Immature natural killer cell (primary cell): ENCODE measurements around the gene GRAMD1B. TPM values are rescaled to one million over a fixed set of nuclear protein-coding genes. Genes with fewer than 3 reads are reported as not detected.
A peak's percentile ranks its signal among the peaks of the same experiment; 100 is the strongest.

ENCODE experiments used
- DNase-seq, 3 donors: peaks; one replicate each; pipeline ENCODE4 v3.0.0; 2022; ENCODE audit warnings: mixed read lengths in 1 of 3
- H3K27ac Mint-ChIP-seq, 6 donors: one replicate each; pipeline ENCODE4 v1.8.0; 2020; ENCODE audit warnings: mixed read lengths in 6 of 6, mild to moderate bottlenecking in 5 of 6, inconsistent platforms in 4 of 6, moderate library complexity in 3 of 6
- H3K27me3 Mint-ChIP-seq, 3 donors: one replicate each; pipeline ENCODE4 v1.8.0; 2020 to 2021; ENCODE audit warnings: low read depth in 3 of 3, mild to moderate bottlenecking in 3 of 3, mixed read lengths in 3 of 3, moderate library complexity in 3 of 3, inconsistent platforms in 1 of 3
- H3K36me3 Mint-ChIP-seq, 3 donors: one replicate each; pipeline ENCODE4 v1.8.0; 2020; ENCODE audit warnings: mixed read lengths in 3 of 3, inconsistent platforms in 2 of 3, mild to moderate bottlenecking in 2 of 3
- H3K4me1 Mint-ChIP-seq, 2 donors: one replicate each; pipeline ENCODE4 v1.8.0; 2020; ENCODE audit warnings: inconsistent platforms in 2 of 2, mild to moderate bottlenecking in 2 of 2, mixed read lengths in 2 of 2, moderate library complexity in 1 of 2
- H3K4me3 Mint-ChIP-seq, 5 donors: one replicate each; pipeline ENCODE4 v1.8.0; 2020; ENCODE audit warnings: mild to moderate bottlenecking in 5 of 5, mixed read lengths in 5 of 5, inconsistent platforms in 3 of 5, moderate library complexity in 3 of 5
- H3K9me3 Mint-ChIP-seq, 6 donors: one replicate each; pipeline ENCODE4 v1.8.0; 2020; ENCODE audit warnings: mild to moderate bottlenecking in 6 of 6, mixed read lengths in 6 of 6, inconsistent platforms in 4 of 6, moderate library complexity in 3 of 6
- polyA plus RNA-seq, 3 donors: library from polyadenylated mRNA; unstranded; fragments of 300-500 nt; fragmentation: Illumina TruSeq; gene quantifications; one replicate each; pipeline ENCODE4 v1.2.3, GENCODE V29; 2021

The GRAMD1B gene
- polyA plus RNA-seq, 3 donors from 2014 or later, result 0.78 to 3.4 (median 1.5) TPM

DNA sequence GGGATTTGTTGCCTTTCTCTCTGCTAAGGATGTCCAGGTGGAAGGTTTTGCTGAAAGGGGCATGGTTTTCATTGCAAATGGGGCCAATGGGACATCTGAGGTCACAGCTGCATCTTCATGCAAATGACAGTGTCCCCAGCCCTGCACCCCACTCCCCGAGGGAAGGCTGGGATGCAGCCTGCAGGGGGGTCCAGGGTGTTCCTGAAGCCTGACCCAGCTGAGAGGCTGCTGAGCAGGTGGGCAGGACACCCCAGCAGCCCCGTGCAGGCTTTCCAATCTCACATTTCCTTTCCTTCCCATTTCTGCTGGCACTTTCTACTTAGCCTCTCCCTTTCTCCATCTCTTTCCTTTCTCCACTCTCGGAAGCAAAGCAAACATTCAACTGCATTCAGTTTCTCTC lies 146.0 kb downstream of the GRAMD1B start:
- H3K4me1 Mint-ChIP-seq, result peaks cover 15 to 19% of the 10 kb centered on the region in 2 donors
- H3K27ac Mint-ChIP-seq, result no peak overlapping the region
- no peak overlapping the region for H3K4me3 Mint-ChIP-seq
- DNase-seq, result no peak
- peaks cover 4 to 11% (median 4%) of the 10 kb centered on the region in 3 donors for H3K27me3 Mint-ChIP-seq
- H3K36me3 Mint-ChIP-seq, result no peaks in the 10 kb centered on the region
- no peaks in the 10 kb centered on the region for H3K9me3 Mint-ChIP-seq

GRCh38 chr11:123576501-123576900 lies 146.4 kb downstream of the GRAMD1B start:
- Mint-ChIP-seq H3K4me3 (peak overlapping the region in 2 of 5 donors; percentile 45 to 46), H3K36me3 (no peaks in the 10 kb centered on the region), H3K9me3 (no peaks in the 10 kb centered on the region), H3K4me1 (peaks cover 15 to 21% of the 10 kb centered on the region in 2 donors), H3K27ac (no peak overlapping the region), H3K27me3 (peaks cover 4 to 11% (median 4%) of the 10 kb centered on the region in 3 donors)
- no peak for DNase-seq

DNA sequence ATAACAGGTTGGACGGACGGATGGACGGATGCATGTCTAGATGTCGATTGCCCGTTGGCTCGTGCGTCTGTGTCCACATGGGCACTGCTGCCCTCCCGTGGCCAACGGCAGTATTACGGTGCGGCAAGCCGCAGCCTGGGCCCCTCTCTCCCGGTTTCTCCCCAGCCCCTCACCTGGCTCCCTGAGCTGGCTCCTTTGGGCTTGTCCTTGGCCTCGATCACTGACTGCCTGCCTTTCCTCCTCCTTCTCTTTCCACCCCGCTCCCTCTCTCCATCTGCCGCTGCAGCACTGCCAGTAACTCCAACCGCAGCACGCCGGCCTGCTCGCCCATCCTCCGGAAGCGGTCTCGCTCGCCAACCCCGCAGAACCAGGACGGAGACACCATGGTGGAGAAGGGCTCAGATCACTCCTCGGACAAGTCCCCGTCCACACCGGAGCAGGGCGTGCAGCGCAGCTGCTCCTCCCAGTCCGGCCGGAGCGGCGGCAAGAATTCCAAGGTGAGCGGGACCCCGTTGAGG lies 147.1 kb downstream of the GRAMD1B start:
- no peak overlapping the region for H3K27ac Mint-ChIP-seq

DNA sequence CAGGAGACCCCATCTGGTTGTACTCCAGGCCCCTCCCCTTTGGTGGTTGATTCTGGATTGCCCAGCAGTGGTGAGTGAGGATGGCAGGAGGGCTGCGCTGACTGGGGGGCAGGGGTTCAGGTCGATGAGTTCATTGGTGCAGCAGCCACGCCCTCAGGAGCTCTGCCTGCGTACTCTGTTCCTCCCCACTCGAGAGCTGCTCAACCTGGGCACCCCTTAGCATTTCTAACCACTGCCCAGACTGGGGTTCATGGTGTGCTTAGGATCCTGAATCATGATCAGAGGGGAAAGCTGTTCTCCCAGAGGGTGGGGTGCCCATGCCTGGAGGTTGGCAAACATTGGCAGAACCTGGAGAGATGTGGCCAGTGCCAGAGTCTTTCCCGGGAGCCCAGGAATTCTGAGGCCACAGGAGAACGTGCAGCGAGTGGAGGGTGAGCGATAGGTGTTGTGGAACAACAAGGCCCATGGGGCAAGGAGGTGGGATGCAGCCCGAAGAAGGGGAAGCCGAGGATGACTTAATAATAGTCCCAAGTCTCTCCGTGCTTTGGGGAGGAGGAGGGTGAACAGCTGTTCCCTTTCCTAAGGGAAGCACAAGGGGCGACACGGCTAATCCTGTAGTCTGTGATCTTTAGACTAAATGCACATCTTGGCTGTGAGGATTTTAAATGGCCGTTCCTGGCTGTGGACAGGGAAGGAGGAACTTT lies 148.9 kb downstream of the GRAMD1B start:
- Mint-ChIP-seq H3K27ac (no peak overlapping the region), H3K27me3 (peaks cover 4 to 8% (median 4%) of the 10 kb centered on the region in 3 donors), H3K4me3 (no peak overlapping the region), H3K36me3 (no peaks in the 10 kb centered on the region), H3K9me3 (no peaks in the 10 kb centered on the region), H3K4me1 (peaks cover 15 to 21% of the 10 kb centered on the region in 2 donors)
- DNase-seq, result no peak

More for the DNA sequence above, 147.1 kb downstream of the GRAMD1B start:
- no peaks in the 10 kb centered on the region for H3K9me3 Mint-ChIP-seq
- H3K4me3 Mint-ChIP-seq, result peak overlapping the region in 4 of 5 donors; percentile 10 to 51 (median 46)
- no peaks in the 10 kb centered on the region for H3K36me3 Mint-ChIP-seq
- peaks cover 4 to 11% (median 4%) of the 10 kb centered on the region in 3 donors for H3K27me3 Mint-ChIP-seq
- DNase-seq, result peak; percentile 28 to 47 (median 35)
- peaks cover 15 to 21% of the 10 kb centered on the region in 2 donors for H3K4me1 Mint-ChIP-seq

DNA sequence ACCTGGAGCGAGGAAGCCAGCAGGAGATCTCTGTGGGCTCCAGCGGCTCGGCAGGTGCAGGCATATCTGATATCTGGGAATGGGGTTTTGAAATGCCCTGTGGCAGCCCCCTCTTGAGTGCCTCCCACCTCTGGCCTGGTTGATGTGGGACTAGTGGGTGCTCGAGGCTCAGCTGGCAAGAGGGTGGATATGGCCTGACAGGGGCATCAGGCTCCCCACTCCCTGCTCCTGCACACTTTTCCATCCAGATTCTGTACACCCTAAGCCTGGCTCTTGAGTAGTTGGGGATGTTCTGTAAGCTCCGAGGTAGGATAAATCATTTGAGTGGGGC lies 149.4 kb downstream of the GRAMD1B start:
- Mint-ChIP-seq H3K27ac (no peak overlapping the region), H3K36me3 (no peaks in the 10 kb centered on the region), H3K27me3 (peaks cover 2 to 8% (median 4%) of the 10 kb centered on the region in 3 donors), H3K9me3 (no peaks in the 10 kb centered on the region), H3K4me1 (peaks cover 15 to 21% of the 10 kb centered on the region in 2 donors), H3K4me3 (no peak overlapping the region)
- no peak for DNase-seq

DNA sequence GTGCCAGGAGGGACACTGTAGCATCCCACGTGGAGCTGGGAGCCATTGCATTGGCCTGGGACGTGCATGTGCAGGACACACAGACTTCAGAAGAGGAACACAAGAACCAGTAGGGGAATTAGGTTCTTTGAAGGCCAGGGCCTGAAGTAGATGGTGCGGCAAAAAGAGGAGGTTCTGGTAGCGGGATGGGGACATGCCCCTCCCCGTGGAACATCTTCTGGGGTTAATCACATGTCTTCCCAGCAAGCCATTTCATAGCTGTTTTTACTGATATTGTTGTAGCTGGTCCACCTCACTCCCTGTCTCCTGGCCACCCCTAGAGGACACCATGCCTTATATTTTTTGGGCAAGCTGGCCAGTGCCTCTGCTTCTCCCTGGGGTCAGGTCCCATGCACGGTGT lies 150.1 kb downstream of the GRAMD1B start:
- no peak for DNase-seq
- H3K27ac Mint-ChIP-seq, result no peak overlapping the region
- peaks cover 2 to 7% (median 4%) of the 10 kb centered on the region in 3 donors for H3K27me3 Mint-ChIP-seq
- H3K4me1 Mint-ChIP-seq, result peaks cover 15 to 21% of the 10 kb centered on the region in 2 donors
- H3K36me3 Mint-ChIP-seq, result no peaks in the 10 kb centered on the region
- H3K4me3 Mint-ChIP-seq, result no peak overlapping the region
- H3K9me3 Mint-ChIP-seq, result no peaks in the 10 kb centered on the region

GRCh38 chr11:123580557-123581275 lies 150.6 kb downstream of the GRAMD1B start:
- peak; percentile 36 to 50 (median 40) for DNase-seq
- Mint-ChIP-seq H3K4me1 (peaks cover 15 to 21% of the 10 kb centered on the region in 2 donors), H3K36me3 (no peaks in the 10 kb centered on the region), H3K27ac (no peak overlapping the region), H3K9me3 (no peaks in the 10 kb centered on the region), H3K27me3 (peaks cover 2 to 7% (median 4%) of the 10 kb centered on the region in 3 donors), H3K4me3 (peak overlapping the region in 1 of 5 donors; percentile 62)

DNA sequence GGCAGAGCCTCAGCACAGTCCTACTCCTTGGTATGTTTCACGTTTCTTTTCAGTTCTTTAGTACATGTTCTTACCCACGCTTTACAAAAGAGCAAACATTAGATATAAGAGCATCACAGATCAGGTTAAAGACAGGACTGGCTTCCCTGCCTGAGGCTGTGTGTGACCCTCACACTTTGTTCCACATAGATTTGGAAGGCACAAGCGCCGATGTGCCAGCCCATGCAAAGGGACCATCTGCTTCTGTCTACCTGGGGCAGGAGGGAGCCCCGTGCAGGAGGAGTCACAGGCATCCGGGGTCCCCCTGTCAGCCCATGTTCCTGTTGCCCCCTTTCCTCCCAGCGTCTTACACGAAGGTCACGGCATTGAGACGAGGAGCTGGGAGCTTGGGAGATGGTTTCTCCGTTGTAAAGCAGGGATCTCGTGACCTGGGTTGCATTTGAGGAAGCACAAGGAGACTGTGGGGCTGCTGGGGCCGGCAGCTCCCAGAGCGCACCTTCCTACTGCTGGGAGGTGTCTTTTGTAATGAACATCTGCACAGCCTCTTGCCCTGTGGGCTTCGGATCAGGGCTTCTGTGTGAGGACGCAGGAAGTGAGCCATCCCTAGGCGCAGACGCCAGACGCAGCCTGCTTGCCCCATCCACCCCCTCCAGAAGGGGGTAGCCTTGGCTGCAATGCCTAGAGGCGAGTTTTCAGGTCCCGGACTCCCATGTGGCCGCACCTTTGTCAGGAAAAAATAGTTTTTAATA lies 151.8 kb downstream of the GRAMD1B start:
- peaks cover 10 to 13% of the 10 kb centered on the region in 2 donors for H3K4me1 Mint-ChIP-seq

DNA sequence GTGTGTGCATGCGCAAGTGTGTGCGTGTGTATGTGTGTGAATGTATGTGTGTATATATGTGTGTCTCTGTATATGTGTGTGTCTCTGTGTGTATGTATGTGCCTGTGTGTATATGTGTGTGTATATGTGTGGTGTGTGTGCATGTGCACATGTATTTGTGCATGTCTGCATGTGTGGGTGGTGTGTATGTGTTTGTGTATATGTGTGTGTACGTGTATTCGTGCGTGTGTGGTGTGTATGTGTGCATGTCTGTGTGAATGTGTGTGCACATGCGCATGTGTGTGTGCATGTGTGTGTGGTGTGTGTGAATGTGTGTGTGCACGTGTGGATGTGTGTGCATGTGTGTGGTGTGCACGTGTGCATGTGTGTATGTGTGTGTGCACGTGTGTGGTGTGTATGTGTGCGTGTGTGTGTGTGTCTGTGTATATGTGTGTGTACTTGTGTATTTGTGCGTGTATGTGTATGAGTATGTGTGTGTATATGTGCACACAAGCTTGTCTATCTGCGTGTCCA lies 153.0 kb downstream of the GRAMD1B start:
- H3K27ac Mint-ChIP-seq, result peak overlapping the region in 1 of 6 donors; percentile 45
- DNase-seq, result no peak
- no peaks in the 10 kb centered on the region for H3K36me3 Mint-ChIP-seq
- peaks cover 0 to 4% (median 3%) of the 10 kb centered on the region in 3 donors for H3K27me3 Mint-ChIP-seq
- H3K4me3 Mint-ChIP-seq, result no peak overlapping the region
- peaks cover 6 to 9% of the 10 kb centered on the region in 2 donors for H3K4me1 Mint-ChIP-seq
- H3K9me3 Mint-ChIP-seq, result no peaks in the 10 kb centered on the region

More for the DNA sequence above, 151.8 kb downstream of the GRAMD1B start:
- Mint-ChIP-seq H3K36me3 (no peaks in the 10 kb centered on the region), H3K9me3 (no peaks in the 10 kb centered on the region), H3K27me3 (peaks cover 0 to 4% (median 3%) of the 10 kb centered on the region in 3 donors), H3K27ac (no peak overlapping the region), H3K4me3 (no peak overlapping the region)
- DNase-seq, result no peak

- DNase-seq, result no peak
- Mint-ChIP-seq H3K9me3 (no peaks in the 10 kb centered on the region), H3K27ac (no peak overlapping the region), H3K4me3 (no peak overlapping the region), H3K27me3 (peaks cover 0 to 4% (median 3%) of the 10 kb centered on the region in 3 donors), H3K4me1 (peaks cover 6 to 9% of the 10 kb centered on the region in 2 donors), H3K36me3 (no peaks in the 10 kb centered on the region)
Measured at GRCh38 chr11:123584186-123584585, 154.1 kb downstream of the GRAMD1B start.

DNA sequence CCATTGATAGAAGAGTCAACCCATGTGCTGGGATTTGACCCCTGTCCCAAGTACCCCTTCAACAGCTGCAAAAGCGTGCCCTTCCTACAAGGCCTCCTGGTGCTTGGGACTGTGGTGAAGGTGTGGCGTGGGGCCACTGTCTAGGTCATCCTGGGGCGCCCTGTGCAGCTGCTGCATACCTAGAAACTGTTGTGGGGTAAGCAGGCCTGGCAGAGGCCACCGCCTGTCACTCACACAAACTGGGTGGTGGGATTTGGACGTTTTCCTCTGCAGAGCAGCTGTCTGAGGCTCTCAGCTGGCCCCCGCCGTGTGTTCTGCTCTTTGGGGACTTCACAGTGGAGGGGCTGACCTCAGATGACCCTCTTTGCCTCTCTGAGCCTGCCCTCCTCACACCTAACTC lies 154.7 kb downstream of the GRAMD1B start:
- H3K27ac Mint-ChIP-seq, result no peak overlapping the region
- H3K36me3 Mint-ChIP-seq, result no peaks in the 10 kb centered on the region
- DNase-seq, result no peak
- H3K27me3 Mint-ChIP-seq, result peaks cover 0 to 4% (median 0%) of the 10 kb centered on the region in 3 donors
- H3K9me3 Mint-ChIP-seq, result no peaks in the 10 kb centered on the region
- H3K4me1 Mint-ChIP-seq, result peaks cover 6 to 9% of the 10 kb centered on the region in 2 donors
- no peak overlapping the region for H3K4me3 Mint-ChIP-seq

- Mint-ChIP-seq H3K27ac (no peak overlapping the region), H3K4me1 (peaks cover 6 to 9% of the 10 kb centered on the region in 2 donors), H3K4me3 (no peak overlapping the region), H3K27me3 (peaks cover 0 to 4% (median 0%) of the 10 kb centered on the region in 3 donors), H3K9me3 (no peaks in the 10 kb centered on the region), H3K36me3 (no peaks in the 10 kb centered on the region)
- DNase-seq, result no peak
Measured at GRCh38 chr11:123585206-123585605, 155.1 kb downstream of the GRAMD1B start.

DNA sequence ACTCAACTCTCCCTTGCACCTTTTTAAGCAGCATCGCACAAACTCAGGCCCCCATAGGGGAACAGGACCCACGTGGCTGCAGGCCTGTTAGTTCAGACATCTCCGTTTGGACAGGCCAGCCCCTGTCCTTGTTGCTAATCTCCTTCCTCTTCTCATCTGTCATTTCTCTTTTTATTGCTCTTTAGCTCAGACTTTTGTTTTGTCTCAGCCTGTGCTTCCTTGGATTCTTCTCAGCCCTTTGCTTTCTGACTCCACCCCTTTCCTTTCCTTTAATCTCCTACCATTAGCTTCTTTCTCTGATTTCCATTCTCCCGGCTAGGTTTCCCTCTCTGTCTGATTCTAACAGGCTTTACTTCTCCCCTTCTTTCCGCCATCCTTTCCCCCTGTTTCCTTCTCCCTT lies 155.6 kb downstream of the GRAMD1B start:
- H3K9me3 Mint-ChIP-seq, result no peaks in the 10 kb centered on the region
- no peak overlapping the region for H3K4me3 Mint-ChIP-seq
- H3K27me3 Mint-ChIP-seq, result no peaks in the 10 kb centered on the region
- DNase-seq, result no peak
- peaks cover 2 to 6% of the 10 kb centered on the region in 2 donors for H3K4me1 Mint-ChIP-seq
- no peak overlapping the region for H3K27ac Mint-ChIP-seq
- H3K36me3 Mint-ChIP-seq, result no peaks in the 10 kb centered on the region
